Activated T-helper 2 cell treated with anti-CD3 and anti-CD28 coated beads, Interferon-gamma antibody, Interleukin-2, Interleukin-4, amounts not matched to agents 10 μg/mL and 5 μg/mL and 100 μg/mL, durations not matched to agents 14 hours and 24 hours and 36 hours (primary cell): ENCODE results near the gene C12orf57. TPM values are rescaled to one million over a fixed set of nuclear protein-coding genes. Genes with fewer than 3 reads are reported as not detected.

Experiments used
- DNase-seq: peaks from one replicate; pipeline ENCODE4 v3.0.0; 2021; ENCODE audit warnings: low spot score
- H3K27ac Mint-ChIP-seq: one replicate; pipeline ENCODE4 v1.8.0; 2021; ENCODE audit warnings: mixed read lengths
- H3K27me3 Mint-ChIP-seq: one replicate; pipeline ENCODE4 v1.8.0; 2021; ENCODE audit warnings: low read depth, mixed read lengths
- H3K36me3 Mint-ChIP-seq: one replicate; pipeline ENCODE4 v1.8.0; 2021; ENCODE audit warnings: low read depth, mixed read lengths
- H3K4me1 Mint-ChIP-seq: one replicate; pipeline ENCODE4 v1.8.0; 2021; ENCODE audit warnings: low read depth, mixed read lengths
- H3K4me3 Mint-ChIP-seq: one replicate; pipeline ENCODE4 v1.8.0; 2021; ENCODE audit warnings: low read depth, mild to moderate bottlenecking, moderate library complexity, mixed read lengths
- H3K9me3 Mint-ChIP-seq: one replicate; pipeline ENCODE4 v1.8.0; 2021; ENCODE audit warnings: mixed read lengths
- intact Hi-C: fragments of 100-400 bp; cut with micrococcal nuclease; formaldehyde crosslinking; loops from one replicate; pipeline ENCODE4 v1.15.1; 2023
- total RNA-seq: library from RNA; stranded (reverse); gene quantifications from 2 replicates; pipeline ENCODE4 v1.2.3, GENCODE V29; 2022

C12orf57 gene
- total RNA-seq, 1 donor from 2014 or later = 173 TPM

DNA sequence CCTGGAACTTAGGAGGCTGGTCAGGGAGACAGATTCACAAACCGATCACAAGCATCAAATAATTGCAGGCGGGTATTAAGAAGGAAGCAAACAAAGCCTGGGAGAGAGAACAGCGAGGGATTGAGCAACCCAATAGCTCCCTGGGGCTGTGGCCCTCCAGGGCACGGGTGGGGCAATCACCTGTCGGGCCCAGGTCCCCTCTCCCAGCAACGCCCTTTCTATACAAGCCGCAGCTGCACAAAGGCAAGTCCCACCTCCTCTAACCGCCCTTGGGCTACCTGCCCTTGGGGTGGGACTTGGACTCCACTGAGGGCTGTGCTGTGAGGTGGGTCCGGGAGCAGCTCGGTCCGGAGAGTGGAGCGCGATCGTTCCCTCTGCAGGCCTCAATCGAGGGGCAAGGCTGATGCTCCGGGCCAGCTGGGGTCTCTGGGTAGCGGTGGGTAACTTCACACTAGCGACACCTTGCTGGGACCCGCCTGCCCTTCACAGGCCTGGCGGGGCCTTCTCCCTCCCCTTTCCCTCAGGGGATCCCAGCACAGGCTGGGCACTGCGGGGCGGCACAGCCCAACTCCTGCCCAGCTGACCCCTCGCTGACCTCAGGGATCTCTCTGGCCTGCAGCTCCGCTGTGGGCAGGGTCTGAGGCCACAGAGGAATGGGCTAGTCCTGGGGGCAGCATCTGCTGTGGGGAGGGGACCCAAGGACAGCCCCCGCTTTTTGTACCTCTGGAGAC lies 18.6 kb downstream of the C12orf57 start:
- intact Hi-C loops = no loop called here
- no peaks in the 10 kb centered on the region for H3K9me3 Mint-ChIP-seq
- peaks cover 58% of the 10 kb centered on the region for H3K4me1 Mint-ChIP-seq
- H3K27ac Mint-ChIP-seq = peak overlapping the region; percentile 97
- H3K4me3 Mint-ChIP-seq = peak overlapping the region; percentile 64
- no peaks in the 10 kb centered on the region for H3K27me3 Mint-ChIP-seq
- H3K36me3 Mint-ChIP-seq = peaks cover 68% of the 10 kb centered on the region
- DNase-seq = peak; percentile 11

DNA sequence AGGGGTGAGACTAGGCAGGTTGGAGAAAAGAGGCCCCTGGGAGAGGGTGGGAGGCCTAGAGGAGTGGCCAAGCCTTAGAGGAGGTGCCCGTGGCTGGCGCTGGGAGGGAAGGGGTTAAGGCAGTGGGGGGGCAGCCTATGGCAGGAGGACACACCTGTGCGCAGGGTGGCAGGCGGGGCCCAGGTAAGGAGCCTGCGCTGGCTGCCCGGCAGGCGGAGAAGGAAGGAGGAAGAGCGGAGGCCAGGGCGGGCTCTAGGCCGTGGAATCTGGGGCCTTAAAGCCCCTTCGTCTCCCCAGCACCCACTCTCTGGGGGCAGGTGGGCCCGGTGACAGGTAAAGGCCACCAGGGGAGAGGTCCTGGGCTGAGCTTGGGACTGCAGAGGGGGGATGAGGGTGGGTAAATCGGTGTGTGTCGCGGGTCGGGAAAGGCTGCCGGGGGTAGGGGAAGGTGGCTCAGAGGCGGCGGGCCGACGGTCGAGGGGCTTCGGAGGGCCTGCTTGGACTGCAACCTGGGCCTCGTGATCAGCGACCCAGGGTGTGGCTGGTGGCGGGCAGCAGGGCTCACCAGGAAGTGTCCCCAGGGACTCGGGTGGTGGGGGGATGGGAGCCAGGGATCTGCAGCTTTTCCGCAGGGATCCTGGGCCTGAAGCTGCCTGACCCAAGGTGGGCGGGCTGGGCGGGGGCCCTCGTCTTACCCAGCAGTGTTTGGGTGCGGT lies 19.4 kb downstream of the C12orf57 start:
- Mint-ChIP-seq H3K4me1 (peaks cover 51% of the 10 kb centered on the region), H3K9me3 (no peaks in the 10 kb centered on the region), H3K36me3 (peaks cover 68% of the 10 kb centered on the region), H3K27ac (peak overlapping the region; percentile 97), H3K4me3 (no peak overlapping the region), H3K27me3 (no peaks in the 10 kb centered on the region)
- intact Hi-C loops = no loop called here
- no peak for DNase-seq

DNA sequence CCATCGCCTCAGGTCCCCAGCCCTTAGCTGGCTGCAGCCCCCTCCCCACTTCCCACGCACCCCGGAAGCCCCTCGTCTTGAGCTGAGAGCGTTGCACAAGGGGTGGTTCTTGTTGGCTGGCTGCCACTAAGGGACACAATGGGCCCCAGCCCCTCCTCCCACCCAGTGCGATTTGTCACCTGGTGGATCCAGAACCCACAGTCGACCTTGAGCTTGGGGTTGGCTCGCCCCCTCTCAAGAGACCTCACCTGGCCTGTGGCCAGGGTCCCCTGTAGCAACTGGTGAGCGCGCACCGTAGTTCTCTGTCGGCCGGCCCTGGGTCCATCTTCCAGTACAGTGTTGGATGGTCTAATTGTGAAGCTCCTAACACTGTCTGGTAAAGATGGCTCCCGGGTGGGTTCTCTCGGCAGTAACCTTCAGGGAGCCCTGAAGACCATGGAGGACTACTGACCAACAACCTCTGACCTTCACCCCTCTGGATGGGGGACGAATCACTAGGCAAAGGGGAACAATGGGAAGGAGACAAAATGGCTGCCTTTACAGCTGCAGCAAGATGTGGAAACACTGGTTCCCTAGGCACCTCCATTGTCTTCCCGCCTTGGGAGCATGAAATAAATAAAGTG lies 20.1 kb downstream of the C12orf57 start:
- intact Hi-C loops = loop anchor here (2.0 kb wide), 1 partner anchor 39 kb away; no protein-coding TSS in a partner anchor
- H3K27ac Mint-ChIP-seq = peak overlapping the region; percentile 75
- H3K4me1 Mint-ChIP-seq = peaks cover 48% of the 10 kb centered on the region
- no peaks in the 10 kb centered on the region for H3K27me3 Mint-ChIP-seq
- H3K9me3 Mint-ChIP-seq = no peaks in the 10 kb centered on the region
- H3K4me3 Mint-ChIP-seq = no peak overlapping the region
- DNase-seq = no peak
- peaks cover 68% of the 10 kb centered on the region for H3K36me3 Mint-ChIP-seq

DNA sequence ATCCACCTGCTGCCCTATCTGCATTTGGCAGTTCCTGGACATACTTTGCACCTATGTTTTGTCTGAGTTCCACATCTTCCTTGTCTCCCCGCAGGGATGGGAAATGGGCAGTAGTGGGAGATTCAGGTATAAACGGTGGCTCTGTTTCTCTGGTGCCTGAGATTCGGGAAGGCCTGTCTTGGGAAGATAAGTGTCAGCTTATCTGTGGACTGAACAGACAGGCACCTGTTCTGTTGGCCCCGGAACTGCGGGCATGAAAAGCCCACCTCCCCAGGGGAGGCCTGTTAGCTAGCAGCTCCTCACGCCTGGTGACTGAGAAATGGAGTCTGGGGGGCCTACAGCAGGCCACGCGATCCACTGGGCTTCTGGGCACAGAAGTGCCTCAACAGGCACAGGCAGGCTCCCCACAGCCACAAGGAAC lies 20.8 kb downstream of the C12orf57 start:
- intact Hi-C loops = loop anchor here (1.0 to 2.0 kb wide), 2 partner anchors 20 to 40 kb away; partner anchors contain the start of gene C12orf57
- H3K36me3 Mint-ChIP-seq = peaks cover 67% of the 10 kb centered on the region
- H3K4me1 Mint-ChIP-seq = peaks cover 47% of the 10 kb centered on the region
- no peak for DNase-seq
- H3K9me3 Mint-ChIP-seq = no peaks in the 10 kb centered on the region
- H3K4me3 Mint-ChIP-seq = no peak overlapping the region
- H3K27ac Mint-ChIP-seq = peak overlapping the region; percentile 75
- H3K27me3 Mint-ChIP-seq = no peaks in the 10 kb centered on the region

DNA sequence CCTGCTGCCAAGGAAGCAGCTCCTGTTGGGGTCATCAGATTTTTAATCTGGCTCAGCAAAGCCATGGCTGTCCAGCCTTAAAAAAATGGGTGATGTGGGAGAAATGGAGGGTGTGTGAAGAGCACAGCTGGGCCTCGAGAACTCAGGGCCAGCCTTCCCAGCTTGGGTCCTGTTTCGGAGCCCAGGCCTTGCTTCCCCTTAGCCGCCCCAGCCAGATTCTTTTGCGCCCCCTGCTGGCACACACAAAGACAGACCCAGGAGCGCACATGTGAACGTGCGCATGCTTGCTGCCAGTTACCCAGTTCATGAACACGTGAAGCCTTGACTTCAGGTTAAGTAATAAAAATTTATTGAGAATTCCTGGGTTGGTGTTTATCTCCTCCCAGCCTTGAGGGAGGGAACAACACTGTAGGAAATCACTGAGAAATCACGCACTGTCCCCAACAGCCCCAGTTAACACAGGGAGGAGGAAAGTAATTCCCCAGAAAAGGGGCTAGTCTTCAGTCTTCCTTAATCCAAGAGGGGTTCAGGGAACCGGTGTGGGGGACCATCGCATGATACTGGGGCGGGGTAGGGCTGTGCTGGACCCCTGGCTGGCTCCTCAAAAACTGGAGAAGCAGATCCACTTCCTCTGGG lies 21.3 kb downstream of the C12orf57 start:
- Mint-ChIP-seq H3K27ac (peak overlapping the region; percentile 75), H3K4me3 (no peak overlapping the region), H3K4me1 (peaks cover 48% of the 10 kb centered on the region), H3K9me3 (no peaks in the 10 kb centered on the region), H3K27me3 (no peaks in the 10 kb centered on the region), H3K36me3 (peaks cover 71% of the 10 kb centered on the region)
- peak; percentile 80 for DNase-seq
- intact Hi-C loops = loop anchor here (1.0 to 2.0 kb wide), 2 partner anchors 21 to 40 kb away; partner anchors contain the start of gene C12orf57

DNA sequence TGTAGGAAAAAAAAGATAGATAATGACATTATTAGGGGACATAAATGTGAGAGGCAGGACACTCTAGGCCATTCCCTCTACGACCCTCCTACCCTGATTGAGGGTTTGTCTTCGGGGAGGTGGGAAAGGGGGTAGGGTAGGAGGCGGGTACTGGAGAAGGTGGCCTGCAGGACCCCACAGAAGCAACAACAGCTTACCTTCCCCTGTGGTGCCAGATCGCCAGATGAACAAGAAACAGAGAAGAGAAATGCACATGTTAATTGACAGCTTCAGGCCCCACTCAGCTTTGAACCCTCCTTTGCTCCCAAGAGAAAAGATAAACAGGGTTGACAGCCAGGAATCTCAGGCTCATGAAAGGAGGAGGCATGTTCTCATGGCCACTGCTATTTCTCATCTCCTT lies 21.9 kb downstream of the C12orf57 start:
- intact Hi-C loops = loop anchor here (1.0 to 2.0 kb wide), 2 partner anchors 21 to 41 kb away; partner anchors contain the start of gene C12orf57
- H3K27me3 Mint-ChIP-seq = no peaks in the 10 kb centered on the region
- H3K4me1 Mint-ChIP-seq = peaks cover 44% of the 10 kb centered on the region
- peak; percentile 7 for DNase-seq
- no peaks in the 10 kb centered on the region for H3K9me3 Mint-ChIP-seq
- H3K4me3 Mint-ChIP-seq = no peak overlapping the region
- peaks cover 67% of the 10 kb centered on the region for H3K36me3 Mint-ChIP-seq
- peak overlapping the region; percentile 75 for H3K27ac Mint-ChIP-seq

DNA sequence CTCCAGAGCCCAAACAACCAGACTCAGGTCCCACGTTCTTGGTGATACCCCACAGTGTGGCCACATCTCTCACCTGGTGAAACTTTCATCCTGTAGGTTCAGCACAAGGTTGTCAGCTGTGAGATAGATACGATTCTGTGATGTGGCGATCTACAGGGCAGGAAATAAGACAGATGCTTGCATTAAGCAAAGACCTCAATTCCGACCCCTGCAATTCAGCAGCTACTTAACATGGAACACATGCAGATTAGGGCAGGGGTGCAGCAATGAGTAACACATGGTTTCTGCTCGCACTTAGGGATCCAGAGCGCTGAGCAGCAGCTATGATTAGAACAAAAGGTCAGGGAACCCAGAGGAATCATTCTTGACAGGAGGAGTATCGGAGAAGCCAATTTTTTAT lies 22.5 kb downstream of the C12orf57 start:
- H3K36me3 Mint-ChIP-seq = peaks cover 63% of the 10 kb centered on the region
- H3K27me3 Mint-ChIP-seq = no peaks in the 10 kb centered on the region
- H3K4me1 Mint-ChIP-seq = peaks cover 39% of the 10 kb centered on the region
- H3K4me3 Mint-ChIP-seq = peak overlapping the region; percentile 47
- intact Hi-C loops = no loop called here
- H3K9me3 Mint-ChIP-seq = no peaks in the 10 kb centered on the region
- DNase-seq = peak; percentile 8
- peak overlapping the region; percentile 70 for H3K27ac Mint-ChIP-seq

DNA sequence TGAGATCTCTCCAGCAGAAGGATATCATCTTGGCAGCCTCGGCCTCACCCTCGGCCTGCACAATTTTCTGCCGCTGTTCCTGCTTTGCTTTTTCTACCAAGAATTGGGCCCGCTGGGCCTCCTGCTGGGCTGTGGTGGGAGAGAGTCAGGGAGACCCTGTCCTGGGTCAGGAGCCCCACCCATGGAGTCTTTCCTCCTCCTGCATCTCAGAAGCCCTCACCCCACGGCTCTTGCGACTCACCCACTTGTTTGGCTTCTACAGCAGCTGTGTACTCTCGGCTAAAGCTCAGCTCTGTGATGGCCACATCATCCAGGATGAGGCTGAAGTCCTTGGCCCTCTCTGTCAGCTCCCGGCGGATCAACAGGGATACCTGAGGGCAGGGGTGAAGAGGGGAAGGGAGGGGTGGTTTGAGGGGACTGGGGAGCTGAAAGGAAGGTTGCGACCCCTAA lies 23.9 kb downstream of the C12orf57 start:
- H3K36me3 Mint-ChIP-seq = peaks cover 69% of the 10 kb centered on the region
- DNase-seq = no peak
- H3K27me3 Mint-ChIP-seq = no peaks in the 10 kb centered on the region
- no peaks in the 10 kb centered on the region for H3K9me3 Mint-ChIP-seq
- no peak overlapping the region for H3K4me3 Mint-ChIP-seq
- intact Hi-C loops = no loop called here
- peaks cover 38% of the 10 kb centered on the region for H3K4me1 Mint-ChIP-seq
- no peak overlapping the region for H3K27ac Mint-ChIP-seq

DNA sequence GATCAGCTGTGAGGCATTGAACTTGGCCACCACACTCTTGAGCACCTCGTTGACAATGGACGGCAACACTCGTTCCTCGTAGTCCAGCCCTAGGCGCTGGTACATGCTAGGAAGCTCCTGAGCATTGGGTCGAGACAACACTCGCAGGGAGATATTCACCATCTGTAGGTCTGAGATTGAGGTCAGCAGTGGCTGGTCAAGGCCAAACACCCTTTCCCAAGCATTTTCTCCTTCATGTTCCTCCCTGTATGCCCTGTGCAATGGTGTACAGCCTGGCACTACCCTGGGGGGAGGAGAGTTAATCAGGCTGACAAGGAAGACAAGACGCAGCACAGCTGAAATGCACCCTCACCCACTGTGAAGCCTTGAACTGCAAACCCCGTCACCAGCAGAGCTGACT lies 24.6 kb downstream of the C12orf57 start:
- Mint-ChIP-seq H3K27me3 (no peaks in the 10 kb centered on the region), H3K4me3 (peak overlapping the region; percentile 100), H3K4me1 (peaks cover 39% of the 10 kb centered on the region), H3K9me3 (no peaks in the 10 kb centered on the region), H3K27ac (peak overlapping the region; percentile 100), H3K36me3 (peaks cover 76% of the 10 kb centered on the region)
- DNase-seq = no peak
- intact Hi-C loops = no loop called here

DNA sequence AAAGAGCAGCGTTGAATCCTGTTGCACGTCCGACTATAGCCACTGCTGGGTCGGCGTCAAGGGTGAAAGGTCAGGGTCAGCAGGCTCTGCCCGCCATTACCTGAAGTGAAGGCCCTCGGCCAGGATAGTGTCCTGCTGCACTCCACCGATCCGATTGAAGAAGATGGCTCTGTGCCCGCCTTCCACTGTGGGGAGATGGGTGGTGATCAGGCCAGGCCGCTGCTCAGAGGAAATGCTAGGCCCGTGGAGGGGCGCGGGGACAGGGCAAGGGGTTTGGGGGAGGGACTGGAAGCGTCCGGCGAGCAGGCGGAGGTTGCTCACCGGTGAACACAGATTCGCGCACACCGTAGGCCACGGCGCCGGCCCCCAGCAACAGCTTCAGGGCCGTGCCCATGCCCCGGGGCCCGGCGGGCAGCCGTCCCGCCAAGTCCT lies 26.3 kb downstream of the C12orf57 start:
- H3K27ac Mint-ChIP-seq = peak overlapping the region; percentile 100
- intact Hi-C loops = loop anchor here (1.0 to 2.0 kb wide), 6 partner anchors 9 to 307 kb away; partner anchors contain the start of genes C12orf57, C1RL, CDCA3 and ING4
- DNase-seq = no peak
- no peaks in the 10 kb centered on the region for H3K27me3 Mint-ChIP-seq
- H3K36me3 Mint-ChIP-seq = peaks cover 88% of the 10 kb centered on the region
- no peaks in the 10 kb centered on the region for H3K9me3 Mint-ChIP-seq
- peak overlapping the region; percentile 100 for H3K4me3 Mint-ChIP-seq
- H3K4me1 Mint-ChIP-seq = peaks cover 37% of the 10 kb centered on the region

DNA sequence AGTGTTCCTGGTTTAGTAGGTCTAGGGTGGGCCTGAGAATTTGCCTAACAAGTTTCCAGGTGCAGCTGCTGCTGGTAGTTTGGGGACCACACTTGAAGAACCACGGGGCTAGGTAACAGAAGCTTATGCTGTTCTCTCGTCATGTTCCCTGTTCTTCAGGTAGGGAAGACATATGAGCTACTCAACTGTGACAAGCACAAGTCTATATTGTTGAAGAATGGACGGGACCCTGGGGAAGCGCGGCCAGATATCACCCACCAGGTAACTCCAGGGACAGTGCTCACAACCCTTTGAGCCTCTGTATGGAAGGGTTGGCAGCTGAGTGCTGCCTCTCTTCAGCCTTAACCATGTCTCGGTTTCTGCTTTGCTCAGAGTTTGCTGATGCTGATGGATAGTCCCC lies 30.4 kb downstream of the C12orf57 start:
- Mint-ChIP-seq H3K27ac (no peak overlapping the region), H3K4me3 (no peak overlapping the region), H3K9me3 (no peaks in the 10 kb centered on the region), H3K4me1 (peaks cover 18% of the 10 kb centered on the region), H3K27me3 (no peaks in the 10 kb centered on the region), H3K36me3 (peaks cover 87% of the 10 kb centered on the region)
- intact Hi-C loops = no loop called here
- no peak for DNase-seq

DNA sequence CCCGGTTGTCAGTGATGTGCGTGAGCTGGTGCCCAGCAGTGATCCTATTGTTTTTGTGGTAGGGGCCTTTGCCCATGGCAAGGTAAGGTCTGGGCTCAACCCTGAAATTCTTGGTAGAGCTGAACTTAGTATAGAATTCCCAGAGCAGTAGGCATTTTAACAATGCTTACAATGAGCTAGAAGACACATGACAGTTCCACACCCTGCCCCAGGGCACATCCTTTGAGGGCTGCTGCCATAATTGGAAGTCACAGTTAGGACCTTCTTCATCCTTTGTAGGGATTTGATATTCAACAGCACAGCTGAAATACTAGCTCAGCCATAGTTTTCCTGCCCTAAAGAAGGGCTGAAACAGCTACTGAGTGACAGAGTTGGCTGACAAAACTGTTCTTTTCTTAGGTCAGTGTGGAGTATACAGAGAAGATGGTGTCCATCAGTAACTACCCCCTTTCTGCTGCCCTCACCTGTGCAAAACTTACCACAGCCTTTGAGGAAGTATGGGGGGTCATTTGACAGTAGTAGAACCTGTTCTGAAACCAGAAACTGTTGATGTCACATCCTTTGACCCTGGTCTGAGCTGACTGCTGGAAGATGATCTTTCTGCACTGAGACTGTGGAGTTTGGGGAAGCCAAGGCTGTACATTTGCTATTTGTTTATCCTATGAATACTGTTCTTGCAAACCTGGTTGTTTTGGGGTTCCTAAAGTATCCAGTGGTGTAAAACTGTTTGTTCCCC lies 31.6 kb downstream of the C12orf57 start:
- H3K4me3 Mint-ChIP-seq = no peak overlapping the region
- intact Hi-C loops = no loop called here
- no peaks in the 10 kb centered on the region for H3K9me3 Mint-ChIP-seq
- no peaks in the 10 kb centered on the region for H3K27me3 Mint-ChIP-seq
- H3K27ac Mint-ChIP-seq = peak overlapping the region; percentile 3
- H3K36me3 Mint-ChIP-seq = peaks cover 86% of the 10 kb centered on the region
- peaks cover 14% of the 10 kb centered on the region for H3K4me1 Mint-ChIP-seq
- no peak for DNase-seq
